GM10266 (cell line): Measurements from ENCODE around the gene CCDC71L.

ENCODE experiments used
- DNase-seq: peaks from one replicate; pipeline ENCODE4 v3.0.0; 2012; ENCODE audit errors: extremely low spot score
- TF ChIP-seq, protein P1 (sequence below): IDR thresholded peaks from 2 replicates; pipeline ENCODE4 v1.5.1; 2012; ENCODE audit warnings: mild to moderate bottlenecking, low read depth; ENCODE audit not compliant: control insufficient read depth, insufficient read depth; ENCODE audit errors: missing control alignments

CCDC71L gene

DNA sequence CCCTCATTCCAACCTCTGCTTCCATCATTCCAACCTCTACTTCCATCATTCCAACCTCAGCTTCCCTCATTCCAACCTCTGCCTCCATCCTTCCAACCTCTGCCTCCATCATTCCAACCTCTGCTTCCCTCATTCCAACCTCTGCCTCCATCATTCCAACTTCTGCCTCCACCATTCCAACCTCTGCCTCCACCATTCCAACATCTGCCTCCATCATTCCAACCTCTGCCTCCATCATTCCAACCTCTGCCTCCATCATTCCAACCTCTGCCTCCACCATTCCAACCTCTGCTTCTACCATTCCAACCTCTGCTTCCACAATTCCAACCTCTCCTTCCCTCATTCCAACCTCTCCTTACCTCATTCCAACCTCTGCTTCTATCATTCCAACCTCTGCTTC lies 30.3 kb downstream of the CCDC71L start:
- DNase-seq, result no peak

DNA sequence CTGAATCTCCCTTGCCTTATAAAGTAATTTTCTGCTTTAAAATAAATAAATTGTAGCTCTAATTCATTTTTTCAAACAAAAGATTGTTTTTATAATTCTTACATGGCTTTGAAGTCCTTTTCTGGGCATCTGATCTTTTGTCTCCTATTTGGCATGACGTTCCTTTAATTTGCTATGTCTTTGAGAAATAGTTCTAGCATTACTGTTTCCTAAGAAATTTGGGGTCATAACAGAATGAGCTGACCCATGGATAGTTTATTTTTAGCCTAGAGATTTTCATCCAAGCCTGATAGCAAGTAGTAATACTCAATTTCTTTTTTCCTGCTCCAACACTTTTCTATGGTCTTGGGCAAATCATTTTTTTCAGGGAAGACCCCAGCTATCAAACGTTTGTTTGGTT lies 31.4 kb downstream of the CCDC71L start:
- no peak for DNase-seq
- TF ChIP-seq, protein P1, sequence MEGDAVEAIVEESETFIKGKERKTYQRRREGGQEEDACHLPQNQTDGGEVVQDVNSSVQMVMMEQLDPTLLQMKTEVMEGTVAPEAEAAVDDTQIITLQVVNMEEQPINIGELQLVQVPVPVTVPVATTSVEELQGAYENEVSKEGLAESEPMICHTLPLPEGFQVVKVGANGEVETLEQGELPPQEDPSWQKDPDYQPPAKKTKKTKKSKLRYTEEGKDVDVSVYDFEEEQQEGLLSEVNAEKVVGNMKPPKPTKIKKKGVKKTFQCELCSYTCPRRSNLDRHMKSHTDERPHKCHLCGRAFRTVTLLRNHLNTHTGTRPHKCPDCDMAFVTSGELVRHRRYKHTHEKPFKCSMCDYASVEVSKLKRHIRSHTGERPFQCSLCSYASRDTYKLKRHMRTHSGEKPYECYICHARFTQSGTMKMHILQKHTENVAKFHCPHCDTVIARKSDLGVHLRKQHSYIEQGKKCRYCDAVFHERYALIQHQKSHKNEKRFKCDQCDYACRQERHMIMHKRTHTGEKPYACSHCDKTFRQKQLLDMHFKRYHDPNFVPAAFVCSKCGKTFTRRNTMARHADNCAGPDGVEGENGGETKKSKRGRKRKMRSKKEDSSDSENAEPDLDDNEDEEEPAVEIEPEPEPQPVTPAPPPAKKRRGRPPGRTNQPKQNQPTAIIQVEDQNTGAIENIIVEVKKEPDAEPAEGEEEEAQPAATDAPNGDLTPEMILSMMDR, result no peak

More for the DNA sequence above, 30.3 kb downstream of the CCDC71L start:
- TF ChIP-seq, protein P1, result no peak

DNA sequence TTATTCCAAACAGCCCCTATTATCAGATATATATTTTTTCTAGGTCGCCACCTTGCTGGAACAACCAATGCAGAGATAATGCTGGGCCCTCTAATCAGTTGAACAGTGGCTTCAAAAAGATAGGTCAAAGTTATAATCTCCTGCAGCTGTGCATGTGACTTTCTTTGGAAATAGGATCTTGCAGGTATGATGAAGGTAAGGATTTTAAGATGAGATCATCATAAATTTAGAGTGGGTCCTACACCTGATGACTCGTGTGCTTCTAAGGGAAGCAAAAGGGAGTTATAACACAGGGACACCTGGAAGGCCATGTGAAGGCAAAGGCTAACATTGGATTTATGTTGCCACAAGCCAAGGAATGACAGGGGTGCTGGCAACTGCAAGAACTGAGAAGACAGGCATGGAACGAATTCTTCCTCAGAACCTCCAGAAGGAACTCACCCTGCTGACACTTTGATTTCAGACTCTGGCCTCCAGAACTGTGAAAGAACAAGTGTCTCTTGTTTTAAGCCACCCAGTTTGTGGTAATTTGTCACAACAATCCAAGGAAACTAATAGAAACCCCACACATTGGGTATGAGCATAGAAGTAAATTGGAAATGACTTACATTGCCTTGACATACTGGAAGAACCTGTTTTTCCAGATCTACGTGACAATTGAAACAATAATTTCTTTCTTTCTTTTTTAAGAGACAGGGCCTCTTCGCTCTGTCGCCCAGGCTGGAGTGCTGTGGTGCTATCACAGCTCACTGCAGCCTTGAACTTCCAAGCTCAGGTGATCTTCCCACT lies 34.4 kb downstream of the CCDC71L start:
- TF ChIP-seq, protein P1, result no peak
- DNase-seq, result no peak

DNA sequence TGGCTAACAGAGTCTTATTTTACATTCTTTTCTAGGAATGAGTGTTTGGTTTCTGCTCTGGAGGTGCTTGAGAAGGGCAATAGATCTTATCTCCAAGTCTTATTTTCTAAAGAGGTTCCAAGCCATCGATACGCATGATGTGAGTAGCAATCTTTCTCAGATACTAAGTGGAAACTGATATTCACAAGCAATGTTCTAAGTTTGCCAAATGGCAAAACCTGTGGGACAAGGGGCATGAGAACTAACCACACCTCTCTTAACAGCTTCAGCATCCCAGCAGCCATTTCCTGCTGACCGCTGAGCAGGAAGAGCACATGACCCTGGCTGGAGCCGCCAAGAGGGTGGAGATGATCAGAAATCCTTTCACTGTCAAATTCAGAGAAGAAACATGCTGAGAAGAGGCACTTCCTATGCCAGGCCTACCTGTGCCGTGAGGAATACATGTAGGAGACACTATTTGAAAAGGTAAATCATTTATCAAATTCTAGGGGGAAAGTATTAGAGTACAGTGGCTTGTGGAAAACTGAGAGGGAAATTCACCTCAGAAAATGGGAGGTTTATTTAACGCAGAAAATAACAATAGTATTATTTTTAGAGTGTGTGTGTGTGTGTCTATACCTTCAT lies 35.2 kb downstream of the CCDC71L start:
- TF ChIP-seq, protein P1, result no peak
- DNase-seq, result no peak

DNA sequence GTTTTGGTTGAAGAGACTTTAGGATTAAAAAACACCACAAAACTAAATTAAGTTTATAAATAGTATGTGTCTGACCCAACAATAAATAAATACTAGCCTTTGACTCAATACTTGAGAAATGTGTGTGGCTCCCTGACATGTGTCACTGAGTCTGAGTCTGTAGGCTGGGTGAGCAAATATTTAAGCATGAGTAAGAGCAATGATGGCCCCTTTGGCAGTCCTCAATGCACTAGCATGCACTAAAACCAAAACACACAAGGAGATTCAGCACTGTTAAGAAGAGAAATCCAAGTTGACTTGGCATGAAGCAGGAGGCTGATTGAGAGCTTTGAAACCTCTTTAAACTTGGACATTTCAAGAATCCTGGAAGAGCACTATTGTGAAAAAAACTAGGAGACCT lies 37.1 kb downstream of the CCDC71L start:
- TF ChIP-seq, protein P1, result no peak
- no peak for DNase-seq

DNA sequence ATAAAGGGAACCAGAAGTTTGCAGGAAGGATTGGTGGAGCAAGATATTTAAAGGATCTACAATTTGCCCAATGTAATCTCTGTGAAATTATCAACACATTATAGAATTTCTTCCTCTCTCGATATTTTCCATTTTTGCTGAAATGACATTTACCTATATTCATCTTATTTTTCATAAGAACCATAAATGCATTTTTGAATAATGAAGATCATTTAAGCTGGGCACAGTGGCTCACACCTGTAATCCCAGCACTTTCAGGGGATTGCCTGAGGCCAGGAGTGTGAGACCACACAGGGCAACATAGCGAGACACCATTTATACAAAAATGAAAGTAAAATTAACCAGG lies 37.7 kb downstream of the CCDC71L start:
- TF ChIP-seq, protein P1, result no peak
- DNase-seq, result no peak

DNA sequence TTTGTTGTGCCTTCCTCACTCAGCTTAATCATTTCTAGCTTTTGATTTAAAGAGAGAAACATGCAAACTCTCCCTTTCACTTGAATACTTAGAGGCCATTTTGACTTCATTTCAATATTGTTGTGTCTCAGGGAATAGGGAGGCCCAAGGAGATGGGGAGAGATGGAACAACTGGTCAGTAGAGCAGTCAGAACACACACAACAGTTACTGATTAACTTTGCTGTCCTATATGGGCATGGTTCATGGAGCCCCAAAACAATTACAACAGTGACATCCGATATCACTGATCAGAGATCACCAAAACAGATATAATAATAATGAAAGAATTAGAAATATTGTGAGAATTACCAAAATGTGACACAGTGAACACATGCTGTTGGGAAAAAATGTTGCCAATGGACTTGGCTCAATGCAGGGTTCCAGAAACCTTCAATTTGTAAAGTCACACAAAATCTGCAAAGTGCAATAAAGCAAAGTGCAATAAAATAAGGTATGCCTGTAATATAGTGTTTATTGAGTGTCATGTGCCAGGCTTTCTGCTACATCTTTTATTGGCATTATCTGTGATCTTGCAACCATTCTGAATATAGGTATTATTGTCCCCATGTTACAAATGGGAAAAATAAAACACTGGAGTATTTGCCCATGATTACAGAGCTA lies 38.2 kb downstream of the CCDC71L start:
- no peak for DNase-seq
- TF ChIP-seq, protein P1, result no peak
